ACHN (cell line): Measurements from ENCODE around the gene RNF227.
"Not testable (repeated sequence)": the region's sequence is repeated elsewhere in the genome, so short reads cannot be mapped to it uniquely, and the experiment has no call there.

Source experiments
- DNase-seq: peaks from one replicate; pipeline ENCODE4 v3.0.0-alpha.2; 2015
- in situ Hi-C: cut with HindIII; loops from 2 replicates; pipeline ENCODE4 v1.10.0; 2017; ENCODE audit warnings: low sequenced_read_pairs, low pct_ligation_motif_present, low pct_unique_long_range_greater_than_20kb

The RNF227 gene

GRCh38 chr17:7915611-7916384 lies at the start of gene RNF227:
Gene RNF227, minus strand, starts transcription at chr17:7916289. Its CDS starts 94 bp downstream, at chr17:7916195.
- peak; percentile 92 for DNase-seq
- in situ Hi-C loops = no loop called here

- in situ Hi-C loops = no loop called here
- no peak for DNase-seq
These were observed 45.3 kb upstream of the RNF227 start for GRCh38 chr17:7961421-7961820.

GRCh38 chr17:7959503-7960253 lies 43.6 kb upstream of the RNF227 start:
- in situ Hi-C loops = no loop called here
- DNase-seq = no peak

DNA sequence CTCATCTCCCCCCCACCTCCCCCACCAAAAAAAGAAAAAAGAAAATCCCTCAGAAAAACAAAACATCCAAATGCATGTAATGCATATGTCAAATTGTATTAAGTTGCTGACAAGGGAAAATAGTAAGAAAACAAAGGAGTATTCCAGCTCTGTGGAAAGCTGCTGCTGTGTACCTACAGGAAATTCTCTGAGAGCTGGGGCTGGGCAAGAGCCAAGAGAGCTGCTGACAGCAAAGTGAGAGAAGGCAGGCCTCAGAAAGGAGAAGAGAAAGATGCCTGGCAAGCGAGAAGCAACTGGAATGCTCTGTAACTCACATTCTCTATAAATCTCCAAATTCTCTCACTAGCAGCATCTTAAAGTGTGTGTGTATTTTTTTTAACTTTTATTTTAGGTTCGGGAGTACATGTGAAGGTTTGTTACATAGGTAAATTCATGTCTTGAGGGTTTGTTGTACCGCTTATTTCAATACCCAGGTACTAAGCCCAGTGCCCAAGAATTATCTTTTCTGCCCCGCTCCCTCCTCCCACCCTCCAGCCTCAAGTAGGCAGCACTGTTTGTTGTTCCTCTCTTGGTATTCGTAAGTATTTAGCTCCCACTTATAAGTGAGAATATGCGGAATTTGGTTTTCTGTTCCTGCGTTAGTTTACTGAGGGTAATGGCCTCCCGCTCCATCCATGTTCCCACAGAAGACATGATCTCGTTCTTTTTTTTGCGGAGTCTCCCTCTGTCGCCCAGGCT lies 40.3 kb upstream of the RNF227 start:
- in situ Hi-C loops = no loop called here
- no peak for DNase-seq

DNA sequence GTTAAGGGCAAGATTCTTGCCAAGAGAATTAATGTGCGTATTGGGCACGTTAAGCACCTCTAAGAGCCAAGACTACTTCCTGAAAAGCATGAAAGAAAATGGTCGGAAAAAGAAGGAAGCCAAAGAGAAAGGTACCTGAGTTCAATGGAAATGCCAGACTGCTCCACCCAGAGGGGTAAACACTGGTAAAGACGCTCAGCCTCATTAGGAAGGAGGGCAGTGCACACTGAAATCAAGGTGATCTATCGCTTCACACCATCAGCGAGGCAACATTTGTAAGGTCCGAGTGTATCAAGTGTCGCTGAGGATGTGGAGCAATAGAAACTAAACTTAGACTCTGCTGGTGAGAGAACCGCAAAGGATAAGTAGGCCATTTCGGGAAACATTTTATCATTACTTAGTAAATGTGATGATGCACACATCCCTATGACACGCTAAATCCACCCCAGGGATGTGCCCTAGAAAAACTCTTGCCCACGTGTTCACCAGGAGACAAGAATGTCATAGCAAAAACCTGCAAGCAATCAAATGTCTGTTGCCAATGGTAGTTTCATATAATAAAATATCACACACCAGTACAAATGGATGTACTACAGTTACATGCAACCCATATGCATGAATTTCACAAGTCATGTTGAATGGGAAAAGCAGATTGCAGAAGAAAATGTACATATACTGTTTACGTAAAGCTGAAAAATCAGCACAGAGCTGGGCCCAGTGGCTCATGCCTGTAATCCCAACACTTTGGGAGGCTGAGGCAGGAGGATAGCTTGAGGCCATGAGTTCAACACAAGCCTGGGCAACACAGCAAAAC lies 39.5 kb upstream of the RNF227 start:
- in situ Hi-C loops = no loop called here
- no peak for DNase-seq

- DNase-seq, in situ Hi-C loops: not testable (repeated sequence)
These were observed 37.2 kb upstream of the RNF227 start for GRCh38 chr17:7953266-7953665.

GRCh38 chr17:7951143-7951792 lies 35.2 kb upstream of the RNF227 start:
- in situ Hi-C loops = no loop called here
- DNase-seq = no peak

DNA sequence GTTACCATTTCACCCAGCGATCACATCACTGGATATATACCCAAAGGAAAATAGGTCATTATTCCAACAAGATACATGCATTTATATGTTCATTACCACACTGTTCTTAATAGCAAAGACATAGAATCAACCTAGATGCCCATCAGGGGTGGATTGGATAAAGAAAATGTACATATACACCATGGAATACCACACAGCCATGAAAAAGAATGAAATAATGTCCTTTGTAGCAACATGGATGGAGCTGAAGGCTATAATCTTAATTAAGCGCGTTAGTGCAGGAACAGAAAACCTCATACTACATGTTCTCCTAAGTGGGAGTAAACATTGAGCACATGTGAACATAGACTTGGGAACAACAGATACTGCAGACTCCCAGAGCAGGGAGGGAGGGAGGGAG lies 34.5 kb upstream of the RNF227 start:
- in situ Hi-C loops = no loop called here
- no peak for DNase-seq

DNA sequence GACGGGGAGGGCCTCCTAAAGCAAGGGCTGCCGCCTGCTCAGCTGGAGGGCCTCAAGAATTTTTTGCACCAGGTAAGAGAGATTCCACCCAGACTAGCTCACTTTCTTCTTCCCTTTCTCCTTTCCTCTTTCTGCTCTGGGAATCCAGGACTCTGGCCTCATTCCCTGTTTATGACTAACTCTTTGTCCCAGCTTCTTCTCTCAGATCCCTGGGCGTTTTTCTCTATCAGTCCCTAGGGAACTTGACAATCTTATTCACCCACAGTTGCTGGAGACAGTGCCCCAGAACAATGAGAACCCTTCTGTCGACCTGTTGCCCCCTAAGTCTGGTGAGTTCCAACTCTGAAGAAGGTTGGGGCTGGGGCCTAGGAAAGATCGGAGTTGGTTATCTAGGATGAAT lies 31.6 kb upstream of the RNF227 start:
- in situ Hi-C loops = no loop called here
- no peak for DNase-seq

DNA sequence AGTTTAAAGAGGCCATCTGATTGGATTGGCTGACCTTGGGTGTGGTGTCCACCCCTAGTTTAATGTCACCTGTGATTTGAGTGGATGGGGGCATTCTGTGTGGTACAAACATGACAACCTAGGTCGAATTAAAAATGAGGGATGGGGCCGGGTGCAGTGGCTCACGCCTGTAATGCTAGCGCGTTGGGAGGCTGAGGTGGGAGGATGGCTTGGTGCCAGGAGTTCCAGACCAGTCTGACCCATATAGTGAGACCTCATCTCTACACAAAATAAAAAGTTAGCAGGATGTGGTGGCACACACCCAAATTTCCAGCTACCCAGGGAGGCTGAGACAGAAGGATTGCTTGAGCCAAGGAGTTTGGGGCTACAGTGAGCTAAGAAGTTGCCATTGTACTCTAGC lies 30.4 kb upstream of the RNF227 start:
- DNase-seq = no peak
- in situ Hi-C loops = no loop called here

GRCh38 chr17:7945651-7946050 lies 29.6 kb upstream of the RNF227 start:
- no peak for DNase-seq
- in situ Hi-C loops = no loop called here

- in situ Hi-C loops = no loop called here
- no peak for DNase-seq
These were observed 28.2 kb upstream of the RNF227 start for GRCh38 chr17:7944326-7944725.

DNA sequence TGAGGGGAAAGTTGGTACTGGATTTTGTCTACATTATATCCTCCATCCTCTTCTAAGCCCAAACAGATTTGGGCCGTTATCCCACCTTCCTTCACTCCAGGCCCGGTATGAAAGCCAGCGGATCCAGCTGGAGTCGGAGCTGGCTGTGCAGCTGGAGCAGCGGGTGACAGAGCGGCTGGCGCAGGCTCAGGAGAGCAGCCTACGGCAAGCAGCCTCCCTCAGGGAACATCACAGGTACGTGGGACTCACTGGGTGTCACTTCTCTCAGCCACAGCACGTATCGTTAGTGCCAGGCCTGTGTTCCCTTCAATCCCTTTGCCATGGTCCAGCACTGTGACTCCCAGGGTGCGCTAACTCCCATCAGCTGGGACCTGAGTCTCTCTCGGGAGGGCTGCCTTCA lies 27.2 kb upstream of the RNF227 start:
- DNase-seq = no peak
- in situ Hi-C loops = no loop called here

GRCh38 chr17:7940743-7941142 lies 24.7 kb upstream of the RNF227 start:
- in situ Hi-C loops = no loop called here
- DNase-seq = no peak

DNA sequence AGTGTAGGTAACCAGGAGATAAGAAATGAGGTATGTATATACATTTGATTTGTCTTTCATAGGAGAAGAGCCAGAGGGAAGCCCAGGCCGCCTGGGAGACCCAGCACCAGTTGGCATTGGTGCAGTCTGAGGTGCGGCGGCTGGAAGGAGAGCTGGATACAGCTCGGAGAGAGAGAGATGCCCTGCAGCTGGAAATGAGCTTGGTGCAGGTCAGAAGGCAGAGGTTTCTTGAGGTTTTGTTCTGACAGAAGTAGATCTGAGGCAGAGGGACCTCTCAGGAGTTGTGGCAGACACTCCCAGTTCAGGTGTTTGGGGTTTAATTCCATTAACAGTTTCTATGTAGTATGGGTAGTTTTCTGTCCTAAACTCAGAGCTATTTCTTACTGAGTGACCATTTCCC lies 23.9 kb upstream of the RNF227 start:
- in situ Hi-C loops = no loop called here
- DNase-seq = no peak

GRCh38 chr17:7935859-7936258 lies 19.8 kb upstream of the RNF227 start:
- in situ Hi-C loops = no loop called here
- no peak for DNase-seq

GRCh38 chr17:7932949-7933348 lies 16.9 kb upstream of the RNF227 start:
- DNase-seq = peak; percentile 73
- in situ Hi-C loops = no loop called here

DNA sequence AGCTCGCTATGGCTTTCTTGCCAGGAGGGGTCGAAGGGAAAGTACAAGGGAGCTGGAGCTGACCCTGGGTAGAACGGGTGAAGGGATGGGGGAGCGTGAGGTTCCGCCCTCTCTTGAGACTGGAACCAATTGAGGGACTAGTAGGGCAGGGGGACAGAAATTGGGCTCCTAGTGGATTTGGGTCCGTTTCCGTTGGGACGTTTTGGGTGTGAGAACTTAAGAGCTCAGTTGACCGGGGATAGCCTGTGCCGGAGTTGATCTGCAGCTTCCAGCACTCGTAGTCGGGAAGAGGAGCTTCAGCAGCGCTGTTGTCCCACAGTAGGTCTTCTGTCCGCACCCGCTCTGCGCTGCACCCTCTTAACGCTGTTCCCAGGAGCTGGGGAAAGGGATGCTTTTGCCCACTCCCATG lies 16.4 kb upstream of the RNF227 start:
- in situ Hi-C loops = no loop called here
- DNase-seq = peak; percentile 28
